Thyroid gland (tissue), 4 donors: ENCODE results near the gene WDPCP. TPM values are rescaled to one million over a fixed set of nuclear protein-coding genes. Genes with fewer than 3 reads are reported as not detected.
"Not testable (repeated sequence)": the region's sequence is repeated elsewhere in the genome, so short reads cannot be mapped to it uniquely, and the experiment has no call there.

Experiments used
- DNase-seq, 2 donors: peaks; one replicate each; pipeline ENCODE4 v3.0.0-alpha.2; 2019
- H3K27ac ChIP-seq, 3 donors: fragments of 200-600 bp; sonication (generic); 1 replicate in 2 of 3; 2 replicates in 1 of 3; pipeline ENCODE4 v1.5.1; 2016 to 2019; ENCODE audit warnings: mild to moderate bottlenecking in 1 of 3, moderate library complexity in 1 of 3
- H3K27me3 ChIP-seq: fragments of 200-600 bp; sonication (generic); one replicate; pipeline ENCODE4 v1.5.1; 2019
- H3K36me3 ChIP-seq, 2 donors: fragments of 200-600 bp; sonication (generic); one replicate each; pipeline ENCODE4 v1.5.1; 2016 to 2019
- H3K4me1 ChIP-seq, 2 donors: fragments of 200-600 bp; sonication (generic); one replicate each; pipeline ENCODE4 v1.5.1; 2017 to 2019
- H3K4me3 ChIP-seq, 3 donors: fragments of 200-600 bp; sonication (generic); replicated peaks in 1 of 3; 1 replicate in 2 of 3; 2 replicates in 1 of 3; pipeline ENCODE4 v1.5.1; 2016; ENCODE audit warnings: mild to moderate bottlenecking in 1 of 3
- H3K9me3 ChIP-seq: fragments of 200-600 bp; sonication (generic); one replicate; pipeline ENCODE4 v1.5.1; 2017
- POLR2A ChIP-seq, 2 donors: fragments of 450-650 bp; IDR thresholded peaks; one replicate each; pipeline ENCODE4 v1.6.1; 2017; ENCODE audit warnings: antibody characterized with exemption in 2 of 2, mild to moderate bottlenecking in 2 of 2, moderate library complexity in 1 of 2
- WGBS, 2 donors: methylation state at CpG; one replicate each; pipeline ENCODE4 v1.1.5; 2017; 5-methylcytosine and 5-hydroxymethylcytosine counted together
- intact Hi-C: fragments of 100-400 bp; cut with DNase I; formaldehyde crosslinking; loops from one replicate; pipeline ENCODE4 v1.15.1; 2023
- total RNA-seq, 4 donors: library from RNA; depleted of rRNA; stranded (reverse); fragments of >200 nt; gene quantifications; one replicate each; pipeline ENCODE4 v1.2.3, GENCODE V29; 2016
- TF ChIP-seq, protein P1 (sequence below), 6 experiments: fragments of 200-600 bp in 3 of 6; fragments of 450-650 bp in 3 of 6; sonication (generic) in 3 of 6; IDR thresholded peaks; one replicate each; pipeline ENCODE4 v1.5.1; 2016 to 2019; ENCODE audit warnings: antibody characterized with exemption in 6 of 6, mild to moderate bottlenecking in 2 of 6, inconsistent platforms in 1 of 6, moderate library complexity in 1 of 6

WDPCP gene
- total RNA-seq, 4 donors from 2014 or later = 18.3 to 33.1 (median 22.0) TPM

DNA sequence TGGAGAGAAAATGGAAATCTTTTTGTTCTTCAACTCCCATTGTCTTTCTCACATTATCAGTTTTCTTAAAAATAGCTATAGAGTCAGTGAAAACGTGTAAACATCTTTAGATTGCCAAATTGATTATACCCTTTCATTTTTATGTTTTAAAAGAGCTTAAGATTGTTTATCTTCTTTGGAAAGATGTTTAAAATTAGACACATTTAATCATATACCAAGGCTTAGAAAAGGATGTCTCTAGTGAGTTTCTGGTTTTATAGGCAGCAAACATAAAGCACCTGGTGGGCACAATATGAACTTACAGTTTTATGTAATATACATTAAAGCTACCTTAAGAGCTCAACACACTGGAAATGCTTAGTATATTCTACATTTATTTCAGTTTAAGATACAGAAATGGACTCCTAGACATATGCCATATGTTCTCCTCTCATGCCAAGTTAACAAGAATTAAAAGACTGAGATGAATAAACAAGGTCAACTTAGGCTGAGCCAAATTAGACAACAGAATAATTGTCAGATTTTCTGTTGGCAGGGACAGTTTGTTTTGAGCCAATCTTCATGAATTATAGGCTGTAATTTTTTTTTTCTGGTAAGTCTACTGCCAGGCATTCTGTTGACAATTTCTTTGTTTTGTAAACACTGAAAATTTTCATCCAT lies 425.0 kb downstream of the WDPCP start:
- Histone ChIP-seq H3K9me3 (no peaks in the 10 kb centered on the region), H3K36me3 (no peaks in the 10 kb centered on the region), H3K4me3 (no peak overlapping the region), H3K27me3 (no peaks in the 10 kb centered on the region), H3K27ac (no peak overlapping the region), H3K4me1 (no peaks in the 10 kb centered on the region)
- no peak for DNase-seq
- no peak for TF ChIP-seq POLR2A (IDR thresholded peaks at IDR 0.05)
- TF ChIP-seq, protein P1, sequence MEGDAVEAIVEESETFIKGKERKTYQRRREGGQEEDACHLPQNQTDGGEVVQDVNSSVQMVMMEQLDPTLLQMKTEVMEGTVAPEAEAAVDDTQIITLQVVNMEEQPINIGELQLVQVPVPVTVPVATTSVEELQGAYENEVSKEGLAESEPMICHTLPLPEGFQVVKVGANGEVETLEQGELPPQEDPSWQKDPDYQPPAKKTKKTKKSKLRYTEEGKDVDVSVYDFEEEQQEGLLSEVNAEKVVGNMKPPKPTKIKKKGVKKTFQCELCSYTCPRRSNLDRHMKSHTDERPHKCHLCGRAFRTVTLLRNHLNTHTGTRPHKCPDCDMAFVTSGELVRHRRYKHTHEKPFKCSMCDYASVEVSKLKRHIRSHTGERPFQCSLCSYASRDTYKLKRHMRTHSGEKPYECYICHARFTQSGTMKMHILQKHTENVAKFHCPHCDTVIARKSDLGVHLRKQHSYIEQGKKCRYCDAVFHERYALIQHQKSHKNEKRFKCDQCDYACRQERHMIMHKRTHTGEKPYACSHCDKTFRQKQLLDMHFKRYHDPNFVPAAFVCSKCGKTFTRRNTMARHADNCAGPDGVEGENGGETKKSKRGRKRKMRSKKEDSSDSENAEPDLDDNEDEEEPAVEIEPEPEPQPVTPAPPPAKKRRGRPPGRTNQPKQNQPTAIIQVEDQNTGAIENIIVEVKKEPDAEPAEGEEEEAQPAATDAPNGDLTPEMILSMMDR (IDR thresholded peaks at IDR 0.05) = no peak
- 61 to 63% methylated on average over 1 of the region's 1 CpG for WGBS, 2 donors
- intact Hi-C loops = no loop called here

DNA sequence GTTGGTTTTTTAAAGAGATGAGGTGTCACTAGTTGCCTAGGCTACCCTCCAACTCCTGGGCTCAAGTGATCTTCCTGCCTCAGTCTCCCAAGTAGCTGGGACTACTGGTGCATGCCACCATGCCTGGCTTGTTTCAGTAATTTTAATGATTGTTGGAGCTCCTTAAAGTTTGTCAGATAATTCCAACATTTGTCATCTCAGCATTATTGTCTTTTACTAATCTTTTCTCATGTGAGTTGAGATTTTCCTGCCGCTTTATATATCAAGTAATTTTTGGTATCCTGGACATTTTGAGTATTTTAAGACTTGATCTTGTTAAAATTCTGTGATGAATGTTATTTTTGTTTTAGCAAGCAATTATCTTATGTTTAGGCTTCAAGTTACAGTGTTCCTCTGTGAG lies 429.0 kb downstream of the WDPCP start:
- WGBS, 2 donors = 98 to 100% methylated on average over 1 of the region's 1 CpG
- H3K27ac ChIP-seq = no peak overlapping the region
- H3K9me3 ChIP-seq = no peaks in the 10 kb centered on the region
- H3K27me3 ChIP-seq = no peaks in the 10 kb centered on the region
- no peak for DNase-seq
- H3K4me1 ChIP-seq = no peaks in the 10 kb centered on the region
- H3K4me3 ChIP-seq = no peak overlapping the region
- intact Hi-C loops = no loop called here
- no peaks in the 10 kb centered on the region for H3K36me3 ChIP-seq
- TF ChIP-seq, protein P1 (IDR thresholded peaks at IDR 0.05) = no peak
- TF ChIP-seq POLR2A (IDR thresholded peaks at IDR 0.05) = no peak

DNA sequence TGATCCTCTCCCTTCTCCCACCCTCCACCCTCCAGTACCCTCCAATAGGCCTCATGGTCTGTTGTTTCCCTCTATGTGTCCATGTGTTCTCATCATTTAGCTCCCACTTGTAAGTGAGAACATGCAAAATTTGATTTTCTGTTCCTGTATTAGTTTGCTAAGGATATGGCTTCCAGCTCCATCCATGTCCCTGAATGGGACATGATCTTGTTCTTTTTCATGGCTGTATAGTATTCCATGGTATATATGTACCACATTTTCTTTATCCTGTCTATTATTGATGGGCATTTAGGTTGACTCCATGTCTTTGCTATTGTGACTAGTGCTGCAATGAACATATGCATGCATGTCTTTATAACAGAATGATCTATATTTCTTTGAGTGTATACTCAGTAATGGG lies 451.6 kb downstream of the WDPCP start:
- H3K4me1 ChIP-seq, H3K9me3 ChIP-seq, intact Hi-C loops, H3K27ac ChIP-seq, H3K4me3 ChIP-seq, H3K36me3 ChIP-seq, H3K27me3 ChIP-seq, DNase-seq: not testable (repeated sequence)

DNA sequence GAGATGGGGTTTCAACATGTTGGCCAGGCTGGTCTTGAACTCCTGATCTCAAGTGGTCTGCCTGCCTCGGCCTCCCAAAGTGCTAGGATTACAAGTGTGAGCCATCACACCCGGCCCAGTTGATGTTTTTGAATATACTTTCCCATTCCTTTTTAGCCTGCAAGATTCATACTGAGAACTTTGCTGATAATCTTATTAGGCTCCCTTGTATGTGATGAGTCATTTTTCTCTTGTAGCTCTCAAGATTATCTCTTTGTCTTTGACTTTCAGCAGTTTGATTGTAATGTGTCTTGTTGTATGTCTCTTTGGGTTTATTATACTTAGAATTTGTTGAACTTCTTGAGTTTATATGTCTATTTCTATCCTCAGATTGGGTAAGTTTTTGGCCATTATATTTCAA lies 456.3 kb downstream of the WDPCP start:
- 96 to 100% methylated on average over 2 of the region's 2 CpGs for WGBS, 2 donors
- H3K36me3 ChIP-seq = no peaks in the 10 kb centered on the region
- no peak for TF ChIP-seq POLR2A (IDR thresholded peaks at IDR 0.05)
- TF ChIP-seq, protein P1 (IDR thresholded peaks at IDR 0.05) = no peak
- no peaks in the 10 kb centered on the region for H3K9me3 ChIP-seq
- no peak for DNase-seq
- H3K4me3 ChIP-seq = no peak overlapping the region
- H3K27ac ChIP-seq = no peak overlapping the region
- no peaks in the 10 kb centered on the region for H3K27me3 ChIP-seq
- intact Hi-C loops = no loop called here
- H3K4me1 ChIP-seq = no peaks in the 10 kb centered on the region

DNA sequence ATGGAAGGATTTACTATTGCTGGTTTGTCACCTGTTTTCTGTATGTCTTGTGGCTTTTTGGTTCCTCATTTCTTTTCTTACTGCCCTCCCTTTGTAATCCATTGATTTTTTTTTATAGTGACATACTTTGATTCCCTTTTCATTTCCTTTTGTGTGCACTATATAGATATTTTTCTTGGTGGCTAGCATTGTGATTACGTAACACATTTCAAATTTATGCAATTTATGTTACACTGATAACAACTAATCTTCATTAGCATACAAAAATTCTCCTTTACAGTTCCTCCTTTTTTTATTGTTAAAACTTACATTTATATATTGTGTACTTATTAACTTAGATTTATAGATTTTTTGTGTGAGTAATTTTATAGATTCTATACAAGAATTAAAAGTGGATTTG lies 457.1 kb downstream of the WDPCP start:
- intact Hi-C loops = no loop called here
- no peak overlapping the region for H3K4me3 ChIP-seq
- TF ChIP-seq, protein P1 (IDR thresholded peaks at IDR 0.05) = no peak
- TF ChIP-seq POLR2A (IDR thresholded peaks at IDR 0.05) = no peak
- H3K9me3 ChIP-seq = no peaks in the 10 kb centered on the region
- H3K36me3 ChIP-seq = no peaks in the 10 kb centered on the region
- DNase-seq = no peak
- no peaks in the 10 kb centered on the region for H3K27me3 ChIP-seq
- H3K27ac ChIP-seq = no peak overlapping the region
- no peaks in the 10 kb centered on the region for H3K4me1 ChIP-seq
- 91 to 95% methylated on average over 1 of the region's 1 CpG for WGBS, 2 donors

DNA sequence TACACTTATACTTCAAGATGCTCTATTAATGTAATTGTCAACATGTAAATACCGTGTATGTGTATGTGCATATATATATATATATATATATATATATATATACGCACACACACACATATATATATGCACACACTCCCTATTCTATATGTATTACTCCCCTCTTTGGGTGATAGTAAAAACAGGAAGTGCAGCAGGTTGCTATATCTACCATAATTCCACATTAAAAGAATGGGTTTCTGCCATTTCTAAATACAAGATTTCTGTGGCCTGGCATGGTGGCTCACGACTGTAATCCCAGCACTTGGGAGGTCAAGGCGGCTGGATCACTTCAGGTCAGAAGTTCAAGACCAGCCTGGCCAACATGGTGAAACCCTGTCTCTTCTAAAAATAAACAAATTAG lies 460.7 kb downstream of the WDPCP start:
- Histone ChIP-seq H3K4me3 (no peak overlapping the region), H3K4me1 (no peaks in the 10 kb centered on the region), H3K27ac (no peak overlapping the region), H3K27me3 (no peaks in the 10 kb centered on the region), H3K9me3 (no peaks in the 10 kb centered on the region), H3K36me3 (no peaks in the 10 kb centered on the region)
- TF ChIP-seq, protein P1 (IDR thresholded peaks at IDR 0.05) = no peak
- TF ChIP-seq POLR2A (IDR thresholded peaks at IDR 0.05) = no peak
- no peak for DNase-seq
- intact Hi-C loops = no loop called here
- WGBS, 2 donors = 94 to 95% methylated on average over 4 of the region's 4 CpGs
